Stomach smooth muscle (tissue), 2 donors: Measurements from ENCODE around the gene UVRAG.
"Not testable (repeated sequence)": the region's sequence is repeated elsewhere in the genome, so short reads cannot be mapped to it uniquely, and the experiment has no call there.

Experiments
- H3K27ac ChIP-seq: one replicate; pipeline ENCODE4 v1.7.0; 2013; ENCODE audit warnings: mild to moderate bottlenecking, low read length, inconsistent platforms
- H3K27me3 ChIP-seq, 2 donors: one replicate each; pipeline ENCODE4 v1.7.0; 2013; ENCODE audit warnings: low read length in 2 of 2; ENCODE audit not compliant: insufficient read depth in 2 of 2, control insufficient read depth in 1 of 2
- H3K36me3 ChIP-seq, 2 donors: one replicate each; pipeline ENCODE4 v1.7.0; 2013; ENCODE audit warnings: low read length in 2 of 2; ENCODE audit not compliant: control insufficient read depth in 2 of 2, insufficient read depth in 2 of 2
- H3K4me1 ChIP-seq: one replicate; pipeline ENCODE4 v1.7.0; 2013; ENCODE audit warnings: low read length; ENCODE audit not compliant: control insufficient read depth, insufficient read depth
- H3K4me3 ChIP-seq, 2 donors: one replicate each; pipeline ENCODE4 v1.7.0; 2013; ENCODE audit warnings: low read length in 2 of 2
- H3K9ac ChIP-seq, 2 donors: one replicate each; pipeline ENCODE4 v1.7.0; 2013; ENCODE audit warnings: low read length in 2 of 2, mild to moderate bottlenecking in 1 of 2
- H3K9me3 ChIP-seq, 2 donors: one replicate each; pipeline ENCODE4 v1.7.0; 2013; ENCODE audit warnings: low read length in 2 of 2; ENCODE audit not compliant: control insufficient read depth in 2 of 2
- donor health status: healthy.
- donor health status: Pancreatic carcinoma.

UVRAG gene

DNA sequence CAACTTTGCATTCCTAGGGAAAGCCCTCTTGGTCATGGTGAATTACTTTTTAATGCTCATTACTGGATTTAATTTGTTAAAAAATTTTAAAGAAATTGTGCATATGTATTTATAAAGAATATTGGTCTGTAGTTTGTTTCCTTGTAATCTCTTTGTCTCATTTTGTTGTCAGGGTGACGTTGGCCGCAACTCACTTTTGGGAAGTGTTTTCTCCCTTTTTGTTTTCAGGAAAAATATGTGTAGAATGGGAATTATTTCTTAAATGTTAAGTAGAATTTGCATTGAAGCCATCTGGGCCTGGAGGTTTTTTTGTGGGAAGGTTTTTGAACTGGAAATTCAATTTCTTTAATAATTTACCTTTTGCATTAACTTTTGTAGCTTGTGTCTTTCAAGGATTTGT is 149.1 kb downstream of the UVRAG start:
- Histone ChIP-seq H3K4me3 (no peak overlapping the region), H3K36me3 (peaks cover 0 to 2% of the 10 kb centered on the region in 2 donors), H3K27ac (no peak overlapping the region), H3K27me3 (no peaks in the 10 kb centered on the region), H3K9me3 (no peaks in the 10 kb centered on the region), H3K4me1 (no peaks in the 10 kb centered on the region), H3K9ac (no peak overlapping the region)

DNA sequence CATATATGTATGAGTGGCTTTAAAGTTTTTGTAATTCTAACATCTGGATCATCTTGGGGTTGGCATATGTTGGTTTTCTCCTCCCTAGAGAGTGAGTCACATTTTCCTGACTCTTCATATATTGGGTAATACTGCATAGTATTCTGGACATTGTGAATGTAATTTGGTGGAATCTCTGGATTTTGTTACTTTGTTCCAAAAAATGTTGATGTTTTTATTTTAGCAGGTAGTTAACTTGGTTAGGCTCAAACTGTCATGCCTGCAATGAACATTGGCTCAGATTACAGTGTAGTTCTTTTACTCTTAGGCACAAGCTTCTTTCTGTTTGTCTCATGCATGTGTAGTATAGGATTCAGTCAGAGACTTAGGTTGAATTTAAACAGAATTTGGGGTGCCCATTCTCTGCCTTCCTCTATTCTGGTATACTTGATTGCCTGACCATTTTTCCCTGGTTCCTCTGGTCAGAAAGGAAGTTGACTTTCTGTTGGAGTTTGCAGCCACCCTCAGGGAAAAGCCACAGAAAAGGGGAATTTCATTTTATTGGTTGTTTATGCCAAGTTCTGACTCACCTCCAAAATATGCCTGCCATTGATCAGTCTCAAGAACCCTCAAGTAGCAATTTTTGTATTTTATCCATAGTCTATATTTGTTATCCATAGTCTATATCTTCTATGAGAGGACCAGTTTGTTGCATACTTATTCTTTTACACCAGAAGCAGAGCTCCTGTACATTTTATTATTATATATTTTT is 151.7 kb downstream of the UVRAG start:
- H3K27me3 ChIP-seq = no peaks in the 10 kb centered on the region
- H3K27ac ChIP-seq = no peak overlapping the region
- H3K4me3 ChIP-seq = no peak overlapping the region
- H3K9me3 ChIP-seq = no peaks in the 10 kb centered on the region
- H3K9ac ChIP-seq = no peak overlapping the region
- peaks cover 2% of the 10 kb centered on the region for H3K4me1 ChIP-seq
- H3K36me3 ChIP-seq = peaks cover 0 to 2% of the 10 kb centered on the region in 2 donors

DNA sequence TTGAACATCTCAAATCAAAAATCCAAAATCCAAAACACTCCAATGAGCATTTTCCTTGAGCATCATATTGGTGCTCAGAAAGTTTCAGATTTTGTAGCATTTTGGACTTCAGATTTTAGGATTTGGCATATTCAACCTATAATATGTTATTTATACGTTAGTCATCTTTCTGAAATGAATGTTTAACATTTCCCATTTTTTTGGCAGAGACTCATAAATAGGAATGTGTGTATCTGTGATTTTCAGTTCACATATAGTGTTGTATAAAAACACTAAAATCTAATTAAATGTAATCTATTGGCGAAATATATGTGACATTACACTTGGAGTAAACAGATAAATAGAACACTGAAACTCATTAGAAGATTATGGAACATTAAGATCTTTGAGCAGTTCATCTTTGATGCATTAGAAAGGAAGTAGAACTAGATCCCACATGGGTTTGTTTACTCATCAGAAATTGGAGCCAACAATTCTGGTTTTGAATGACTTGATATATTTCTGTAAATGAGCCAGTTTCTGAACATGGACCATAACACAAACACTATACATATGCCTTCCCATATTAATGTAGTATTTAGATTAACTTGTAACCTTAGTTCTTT is 153.1 kb downstream of the UVRAG start:
- peaks cover 2% of the 10 kb centered on the region for H3K4me1 ChIP-seq
- no peaks in the 10 kb centered on the region for H3K9me3 ChIP-seq
- no peak overlapping the region for H3K4me3 ChIP-seq
- H3K27me3 ChIP-seq = no peaks in the 10 kb centered on the region
- H3K27ac ChIP-seq = no peak overlapping the region
- no peak overlapping the region for H3K9ac ChIP-seq
- peaks cover 0 to 2% of the 10 kb centered on the region in 2 donors for H3K36me3 ChIP-seq

DNA sequence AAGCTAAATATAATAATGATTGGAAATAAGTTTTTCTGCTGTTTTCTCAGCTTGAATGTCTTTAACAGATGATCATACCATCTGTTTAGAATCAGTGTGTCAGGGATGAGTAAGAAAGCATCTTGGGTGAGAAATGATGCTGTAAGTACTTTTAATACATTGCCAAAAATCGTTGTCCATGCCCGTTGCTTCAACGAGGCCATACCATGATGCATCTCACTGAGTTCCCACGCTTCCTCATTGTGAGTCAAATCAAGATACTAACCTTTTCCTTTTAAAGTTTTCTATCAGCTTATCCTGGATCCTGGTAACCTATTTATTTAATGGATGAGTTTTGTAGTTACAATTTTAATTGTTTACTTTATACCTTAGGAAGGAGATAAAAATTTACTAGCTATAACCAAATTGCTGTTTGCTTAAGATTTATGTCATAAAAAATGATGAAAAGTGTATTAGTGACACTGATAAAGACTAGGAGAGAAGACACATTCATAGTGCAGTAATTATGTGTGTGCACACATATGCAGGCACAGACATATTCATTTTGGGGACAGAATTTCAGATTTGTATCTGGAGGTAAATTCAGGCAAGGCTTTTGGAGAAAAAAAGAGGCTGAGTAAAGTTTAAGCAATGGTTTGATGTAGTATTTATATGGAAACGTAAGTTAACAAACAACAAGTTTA is 154.8 kb downstream of the UVRAG start:
- Histone ChIP-seq H3K27ac (no peak overlapping the region), H3K4me1 (peaks cover 2% of the 10 kb centered on the region), H3K4me3 (no peak overlapping the region), H3K36me3 (no peaks in the 10 kb centered on the region), H3K9ac (no peak overlapping the region), H3K9me3 (no peaks in the 10 kb centered on the region), H3K27me3 (no peaks in the 10 kb centered on the region)

DNA sequence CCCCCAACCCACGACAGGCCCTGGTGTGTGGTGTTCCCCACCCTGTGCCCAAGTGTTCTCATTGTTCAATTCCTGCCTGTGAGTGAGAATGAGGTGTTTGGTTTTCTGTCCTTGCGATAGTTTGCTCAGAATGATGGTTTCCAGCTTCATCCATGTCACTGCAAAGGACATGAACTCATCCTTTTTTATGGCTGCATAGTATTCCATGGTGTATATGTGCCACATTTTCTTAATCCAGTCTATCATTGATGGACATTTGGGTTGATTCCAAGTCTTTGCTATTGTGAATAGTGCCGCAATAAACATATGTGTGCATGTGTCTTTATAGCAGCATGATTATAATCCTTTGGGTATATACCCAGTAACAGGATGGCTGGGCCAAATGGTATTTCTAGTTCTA is 158.7 kb downstream of the UVRAG start:
- H3K36me3 ChIP-seq, H3K4me1 ChIP-seq, H3K4me3 ChIP-seq, H3K9me3 ChIP-seq, H3K27ac ChIP-seq, H3K9ac ChIP-seq, H3K27me3 ChIP-seq: not testable (repeated sequence)

DNA sequence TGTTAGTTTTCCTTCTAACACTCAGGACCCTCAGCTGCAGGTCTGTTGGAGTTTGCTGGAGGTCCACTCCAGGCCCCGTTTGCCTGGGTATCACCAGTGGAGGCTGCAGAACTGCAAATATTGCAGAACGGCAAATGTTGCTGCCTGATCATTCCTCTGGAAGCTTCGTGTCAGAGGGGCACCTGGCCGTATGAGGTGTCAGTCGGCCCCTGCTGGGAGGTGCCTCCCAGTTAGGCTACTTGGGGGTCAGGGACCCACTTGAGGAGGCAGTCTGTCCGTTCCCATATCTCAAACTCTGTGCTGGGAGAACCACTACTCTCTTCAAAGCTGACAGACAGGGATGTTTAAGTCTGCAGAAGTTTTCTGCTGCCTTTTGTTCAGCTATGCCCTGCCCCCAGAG is 164.1 kb downstream of the UVRAG start:
- H3K36me3 ChIP-seq, H3K27me3 ChIP-seq, H3K9ac ChIP-seq, H3K4me1 ChIP-seq, H3K4me3 ChIP-seq, H3K27ac ChIP-seq, H3K9me3 ChIP-seq: not testable (repeated sequence)

DNA sequence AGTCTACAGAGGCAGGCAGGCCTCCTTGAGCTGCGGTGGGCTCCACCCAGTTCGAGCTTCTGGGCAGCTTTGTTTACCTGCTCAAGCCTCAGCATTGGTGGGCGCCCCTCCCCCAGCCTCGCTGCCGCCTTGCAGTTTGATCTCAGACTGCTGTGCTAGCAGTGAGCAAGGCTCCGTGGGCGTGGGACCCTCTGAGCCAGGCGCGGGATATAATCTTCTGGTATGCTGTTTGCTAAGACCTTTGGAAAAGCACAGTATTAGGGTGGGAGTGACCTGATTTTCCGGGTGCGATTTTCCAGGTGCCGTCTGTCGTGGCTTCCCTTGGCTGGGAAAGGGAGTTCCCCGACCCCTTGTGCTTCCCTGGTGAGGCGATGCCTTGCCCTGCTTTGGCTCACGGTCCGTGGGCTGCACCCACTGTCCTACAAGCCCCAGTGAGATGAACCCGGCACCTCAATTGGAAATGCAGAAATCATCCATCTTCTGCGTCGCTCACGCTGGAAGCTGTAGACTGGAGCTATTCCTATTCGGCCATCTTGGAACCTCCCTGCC is 164.5 kb downstream of the UVRAG start:
- H3K36me3 ChIP-seq, H3K27ac ChIP-seq, H3K4me1 ChIP-seq, H3K27me3 ChIP-seq, H3K4me3 ChIP-seq, H3K9me3 ChIP-seq, H3K9ac ChIP-seq: not testable (repeated sequence)

DNA sequence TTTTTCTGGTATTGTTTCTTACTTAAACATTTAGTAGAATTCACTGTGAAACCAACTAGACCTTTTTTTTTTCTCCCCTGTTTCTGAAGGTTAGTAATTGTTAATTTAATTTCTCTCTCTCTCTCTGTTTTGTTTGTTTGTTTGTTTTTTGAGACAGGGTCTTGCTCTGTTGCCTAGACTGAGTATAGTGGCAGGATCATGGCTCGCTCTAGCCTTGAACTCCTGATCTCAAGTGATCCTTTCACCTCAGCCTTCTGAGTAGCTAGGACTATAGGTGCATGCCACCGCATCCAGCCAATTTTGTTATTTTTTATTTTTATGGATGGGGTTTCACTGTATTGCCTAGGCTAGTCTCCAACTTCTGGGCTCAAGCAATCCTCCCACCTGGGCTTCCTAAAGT is 165.0 kb downstream of the UVRAG start:
- no peak overlapping the region for H3K4me3 ChIP-seq
- no peaks in the 10 kb centered on the region for H3K9me3 ChIP-seq
- H3K9ac ChIP-seq = no peak overlapping the region
- H3K27ac ChIP-seq = no peak overlapping the region
- H3K4me1 ChIP-seq = no peaks in the 10 kb centered on the region
- H3K27me3 ChIP-seq = no peaks in the 10 kb centered on the region
- peaks cover 2 to 4% of the 10 kb centered on the region in 2 donors for H3K36me3 ChIP-seq

DNA sequence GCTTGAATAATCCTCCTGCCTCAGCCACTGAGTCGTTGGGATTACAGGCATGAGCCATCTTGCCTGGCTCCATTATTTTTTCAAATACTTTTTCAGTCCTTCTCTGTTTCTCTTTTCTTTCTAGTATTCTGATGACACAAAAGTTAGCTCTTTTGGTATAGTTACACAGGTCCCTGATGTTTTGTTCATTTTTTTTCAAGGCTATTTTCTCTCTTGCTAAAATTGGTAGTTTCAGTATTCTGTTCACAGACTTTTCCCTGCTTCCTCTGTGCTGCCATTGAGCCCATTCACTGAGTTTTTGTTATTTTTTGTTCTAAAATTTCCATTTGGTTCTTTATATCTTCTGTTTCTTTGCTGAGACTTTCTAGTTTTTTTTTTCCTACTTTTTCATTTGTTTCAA is 166.5 kb downstream of the UVRAG start:
- Histone ChIP-seq H3K9me3 (no peaks in the 10 kb centered on the region), H3K27me3 (no peaks in the 10 kb centered on the region), H3K36me3 (peaks cover 2 to 4% of the 10 kb centered on the region in 2 donors), H3K27ac (no peak overlapping the region), H3K4me3 (no peak overlapping the region), H3K4me1 (no peaks in the 10 kb centered on the region), H3K9ac (no peak overlapping the region)

DNA sequence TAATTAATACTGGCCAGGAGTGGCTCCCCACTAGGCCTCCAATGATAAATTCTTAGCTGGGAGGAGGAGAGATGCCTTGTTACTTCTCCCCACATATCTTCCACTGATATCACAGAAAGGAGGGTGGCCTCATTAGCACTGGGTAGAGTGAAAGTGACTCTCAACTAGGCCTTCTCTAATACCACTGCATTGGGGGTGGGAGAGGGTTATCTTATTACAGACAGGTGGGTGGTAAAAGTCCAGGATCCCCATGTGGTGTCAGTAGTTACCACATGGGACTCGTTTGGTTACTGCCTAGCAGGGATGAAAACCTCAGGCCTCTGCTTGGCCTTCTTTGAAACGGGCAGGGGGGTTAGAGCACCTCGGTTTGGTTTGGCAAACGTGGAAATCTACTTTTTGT is 167.3 kb downstream of the UVRAG start:
- H3K4me3 ChIP-seq = no peak overlapping the region
- peaks cover 2 to 4% of the 10 kb centered on the region in 2 donors for H3K36me3 ChIP-seq
- H3K4me1 ChIP-seq = no peaks in the 10 kb centered on the region
- no peaks in the 10 kb centered on the region for H3K9me3 ChIP-seq
- no peak overlapping the region for H3K27ac ChIP-seq
- H3K27me3 ChIP-seq = no peaks in the 10 kb centered on the region
- no peak overlapping the region for H3K9ac ChIP-seq

DNA sequence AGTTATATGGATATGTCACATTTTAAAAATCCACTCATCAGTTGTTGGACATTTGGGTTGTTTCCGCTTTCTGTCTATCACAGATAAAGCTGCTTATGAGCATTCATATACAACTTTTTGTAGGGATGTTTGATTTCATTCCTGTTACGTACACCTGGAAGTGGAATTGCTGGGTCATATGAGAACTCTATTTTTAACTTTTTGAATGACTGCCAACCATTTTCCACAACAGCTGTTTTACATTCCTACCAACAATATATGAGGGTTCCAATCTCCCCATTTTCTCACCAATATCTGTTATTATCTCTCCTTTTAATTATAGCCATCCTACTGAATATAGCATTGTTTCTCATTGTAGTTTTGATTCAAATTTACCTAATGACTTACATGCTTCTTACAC is 172.0 kb downstream of the UVRAG start:
- Histone ChIP-seq H3K4me3 (no peak overlapping the region), H3K27ac (no peak overlapping the region), H3K9ac (no peak overlapping the region), H3K36me3 (peaks cover 2 to 4% of the 10 kb centered on the region in 2 donors), H3K4me1 (no peaks in the 10 kb centered on the region), H3K27me3 (no peaks in the 10 kb centered on the region), H3K9me3 (no peaks in the 10 kb centered on the region)
